ENCODE measurements around the gene UTP3. TPM values are rescaled to one million over a fixed set of nuclear protein-coding genes. Genes with fewer than 3 reads are reported as not detected.
A peak's percentile ranks its signal among the peaks of the same experiment; 100 is the strongest.

Gene UTP3
- total RNA-seq, 2 donors from 2014 or later, result 36.0 to 37.8 TPM

DNA sequence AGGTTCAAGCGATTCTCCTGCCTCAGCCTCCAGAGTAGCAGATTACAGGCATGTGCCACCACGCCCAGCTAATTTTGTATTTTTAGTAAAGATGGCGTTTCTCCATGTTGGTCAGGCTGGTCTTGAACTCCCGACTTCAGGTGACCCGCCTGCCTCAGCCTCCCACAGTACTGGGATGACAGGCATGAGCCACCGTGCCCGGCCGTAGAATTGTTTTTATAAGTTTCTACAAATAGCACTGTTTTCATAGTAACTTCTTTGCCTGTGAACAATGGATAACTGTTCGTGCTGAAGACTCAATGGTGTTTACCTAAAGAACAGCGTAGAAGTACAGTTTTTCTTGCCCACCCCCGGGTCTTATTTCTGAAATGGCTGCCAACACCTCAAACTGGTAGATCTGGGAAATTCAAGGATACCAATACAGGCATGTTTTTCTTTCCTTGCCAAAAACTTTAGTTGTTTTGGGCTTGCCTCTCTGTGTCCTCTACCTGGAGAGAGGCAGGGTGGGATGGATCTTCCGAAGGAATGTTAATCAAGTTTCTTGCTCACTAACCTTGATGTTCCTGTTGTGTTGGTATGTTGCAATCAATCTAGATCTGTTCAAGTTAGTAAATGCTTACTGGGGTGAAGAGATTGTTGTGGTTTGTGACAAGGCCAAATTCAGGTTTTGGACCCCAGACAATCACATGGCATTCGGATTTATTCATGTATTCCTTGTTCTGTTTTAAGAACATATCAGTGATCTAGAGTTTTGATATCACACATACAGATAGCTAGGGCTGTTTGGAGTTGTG is 30.7 kb downstream of the UTP3 start:
- peaks cover 2% of the 10 kb centered on the region for H3K4me1 ChIP-seq (ENCODE audit: control insufficient read depth, insufficient read depth, low read length)
- TF ChIP-seq, protein P1, sequence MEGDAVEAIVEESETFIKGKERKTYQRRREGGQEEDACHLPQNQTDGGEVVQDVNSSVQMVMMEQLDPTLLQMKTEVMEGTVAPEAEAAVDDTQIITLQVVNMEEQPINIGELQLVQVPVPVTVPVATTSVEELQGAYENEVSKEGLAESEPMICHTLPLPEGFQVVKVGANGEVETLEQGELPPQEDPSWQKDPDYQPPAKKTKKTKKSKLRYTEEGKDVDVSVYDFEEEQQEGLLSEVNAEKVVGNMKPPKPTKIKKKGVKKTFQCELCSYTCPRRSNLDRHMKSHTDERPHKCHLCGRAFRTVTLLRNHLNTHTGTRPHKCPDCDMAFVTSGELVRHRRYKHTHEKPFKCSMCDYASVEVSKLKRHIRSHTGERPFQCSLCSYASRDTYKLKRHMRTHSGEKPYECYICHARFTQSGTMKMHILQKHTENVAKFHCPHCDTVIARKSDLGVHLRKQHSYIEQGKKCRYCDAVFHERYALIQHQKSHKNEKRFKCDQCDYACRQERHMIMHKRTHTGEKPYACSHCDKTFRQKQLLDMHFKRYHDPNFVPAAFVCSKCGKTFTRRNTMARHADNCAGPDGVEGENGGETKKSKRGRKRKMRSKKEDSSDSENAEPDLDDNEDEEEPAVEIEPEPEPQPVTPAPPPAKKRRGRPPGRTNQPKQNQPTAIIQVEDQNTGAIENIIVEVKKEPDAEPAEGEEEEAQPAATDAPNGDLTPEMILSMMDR (conservative IDR thresholded peaks at IDR 0.05), result no peak
- no peaks in the 10 kb centered on the region for H3K36me3 Mint-ChIP-seq (ENCODE audit: low read depth)

GRCh38 chr4:70721747-70722146 is 33.4 kb downstream of the UTP3 start, which contains the start of gene RUFY3:
RUFY3 (plus strand) TSS chr4:70721964; CDS start chr4:70722574, 610 bp downstream.
- no peak within 1 kb of the TSS for H3K4me3 Mint-ChIP-seq
- peak within 1 kb of the TSS; percentile 64 for H3K27ac Mint-ChIP-seq
- WGBS, 2 experiments (ENCODE audit: insufficient coverage in 1 of 2, insufficient read length in 1 of 2), result 70 to 75% methylated on average over 3 of the region's 3 CpGs

More for the DNA sequence above, 30.7 kb downstream of the UTP3 start:
- no peak overlapping the region for H3K9ac ChIP-seq (ENCODE audit: extremely low read depth, low read length, poor library complexity, severe bottlenecking)
- H3K4me3 Mint-ChIP-seq, result no peak overlapping the region
- no peak overlapping the region for H3K27ac ChIP-seq (ENCODE audit: low read depth, low read length)
- H3K27me3 Mint-ChIP-seq (ENCODE audit: insufficient read depth), result no peaks in the 10 kb centered on the region
- H3K27me3 ChIP-seq (ENCODE audit: control insufficient read depth, insufficient read depth, low read length, poor library complexity, severe bottlenecking), result no peaks in the 10 kb centered on the region
- H3K4me3 ChIP-seq (ENCODE audit: low read length), result no peak overlapping the region
- H3K27ac Mint-ChIP-seq, result no peak overlapping the region
- WGBS, 2 experiments (ENCODE audit: insufficient coverage in 1 of 2, insufficient read length in 1 of 2), result 94 to 98% methylated on average over 10 to 13 of the region's 13 CpGs
- H3K9me3 ChIP-seq (ENCODE audit: control insufficient read depth, low read length), result no peaks in the 10 kb centered on the region
- H3K9me3 Mint-ChIP-seq, result no peaks in the 10 kb centered on the region
- H3K36me3 ChIP-seq (ENCODE audit: control insufficient read depth, insufficient read depth, low read length), result no peaks in the 10 kb centered on the region
- no peak for DNase-seq
- H3K4me1 Mint-ChIP-seq, result peaks cover 20% of the 10 kb centered on the region

GRCh38 chr4:70722199-70722791 is 34.0 kb downstream of the UTP3 start:
- Histone ChIP-seq H3K9ac (ENCODE audit: extremely low read depth, low read length, poor library complexity, severe bottlenecking) (no peak overlapping the region), H3K4me1 (ENCODE audit: control insufficient read depth, insufficient read depth, low read length) (no peaks in the 10 kb centered on the region), H3K27me3 (ENCODE audit: control insufficient read depth, insufficient read depth, low read length, poor library complexity, severe bottlenecking) (no peaks in the 10 kb centered on the region), H3K36me3 (ENCODE audit: control insufficient read depth, insufficient read depth, low read length) (no peaks in the 10 kb centered on the region), H3K4me3 (ENCODE audit: low read length) (no peak overlapping the region), H3K9me3 (ENCODE audit: control insufficient read depth, low read length) (no peaks in the 10 kb centered on the region), H3K27ac (ENCODE audit: low read depth, low read length) (peak overlapping the region; percentile 65)
- peak; percentile 52 for DNase-seq
- peaks cover 25% of the 10 kb centered on the region for H3K4me1 Mint-ChIP-seq
- no peaks in the 10 kb centered on the region for H3K9me3 Mint-ChIP-seq
- WGBS, 2 experiments (ENCODE audit: insufficient coverage in 1 of 2, insufficient read length in 1 of 2), result 87 to 90% methylated on average over 3 to 7 of the region's 7 CpGs
- H3K27ac Mint-ChIP-seq, result peak overlapping the region; percentile 64
- H3K27me3 Mint-ChIP-seq (ENCODE audit: insufficient read depth), result no peaks in the 10 kb centered on the region
- no peaks in the 10 kb centered on the region for H3K36me3 Mint-ChIP-seq (ENCODE audit: low read depth)
- H3K4me3 Mint-ChIP-seq, result no peak overlapping the region
- TF ChIP-seq, protein P1 (conservative IDR thresholded peaks at IDR 0.05), result no peak

More at GRCh38 chr4:70721747-70722146, 33.4 kb downstream of the UTP3 start, which contains the start of gene RUFY3:
- H3K4me1 ChIP-seq (ENCODE audit: control insufficient read depth, insufficient read depth, low read length), result no peaks in the 10 kb centered on the region
- no peaks in the 10 kb centered on the region for H3K36me3 ChIP-seq (ENCODE audit: control insufficient read depth, insufficient read depth, low read length)
- no peak within 1 kb of the TSS for H3K4me3 ChIP-seq (ENCODE audit: low read length)
- TF ChIP-seq, protein P1 (conservative IDR thresholded peaks at IDR 0.05), result no peak
- DNase-seq, result no peak
- H3K27me3 ChIP-seq (ENCODE audit: control insufficient read depth, insufficient read depth, low read length, poor library complexity, severe bottlenecking), result no peaks in the 10 kb centered on the region
- H3K27me3 Mint-ChIP-seq (ENCODE audit: insufficient read depth), result no peaks in the 10 kb centered on the region
- H3K4me1 Mint-ChIP-seq, result peaks cover 25% of the 10 kb centered on the region
- no peaks in the 10 kb centered on the region for H3K36me3 Mint-ChIP-seq (ENCODE audit: low read depth)
- H3K9me3 Mint-ChIP-seq, result no peaks in the 10 kb centered on the region
- no peak within 1 kb of the TSS for H3K9ac ChIP-seq (ENCODE audit: extremely low read depth, low read length, poor library complexity, severe bottlenecking)
- peak within 1 kb of the TSS; percentile 65 for H3K27ac ChIP-seq (ENCODE audit: low read depth, low read length)
- no peaks in the 10 kb centered on the region for H3K9me3 ChIP-seq (ENCODE audit: control insufficient read depth, low read length)

All from endodermal cell (in vitro differentiated cells).